Upper lobe of left lung (tissue), 4 donors: ENCODE measurements around the gene IL9.

Source experiments
- POLR2AphosphoS5 ChIP-seq, 2 donors: sonication (generic); formaldehyde crosslinking; IDR thresholded peaks; one replicate each; pipeline ENCODE4 v1.5.1; 2017; ENCODE audit warnings: antibody characterized with exemption in 2 of 2
- TF ChIP-seq, protein P1 (sequence below), 6 experiments: fragments of 450-650 bp in 4 of 6; fragments of 200-600 bp in 2 of 6; sonication (generic) in 2 of 6; IDR thresholded peaks; one replicate each; pipeline ENCODE4 v1.5.1; 2016 to 2019; ENCODE audit warnings: antibody characterized with exemption in 6 of 6

DNA sequence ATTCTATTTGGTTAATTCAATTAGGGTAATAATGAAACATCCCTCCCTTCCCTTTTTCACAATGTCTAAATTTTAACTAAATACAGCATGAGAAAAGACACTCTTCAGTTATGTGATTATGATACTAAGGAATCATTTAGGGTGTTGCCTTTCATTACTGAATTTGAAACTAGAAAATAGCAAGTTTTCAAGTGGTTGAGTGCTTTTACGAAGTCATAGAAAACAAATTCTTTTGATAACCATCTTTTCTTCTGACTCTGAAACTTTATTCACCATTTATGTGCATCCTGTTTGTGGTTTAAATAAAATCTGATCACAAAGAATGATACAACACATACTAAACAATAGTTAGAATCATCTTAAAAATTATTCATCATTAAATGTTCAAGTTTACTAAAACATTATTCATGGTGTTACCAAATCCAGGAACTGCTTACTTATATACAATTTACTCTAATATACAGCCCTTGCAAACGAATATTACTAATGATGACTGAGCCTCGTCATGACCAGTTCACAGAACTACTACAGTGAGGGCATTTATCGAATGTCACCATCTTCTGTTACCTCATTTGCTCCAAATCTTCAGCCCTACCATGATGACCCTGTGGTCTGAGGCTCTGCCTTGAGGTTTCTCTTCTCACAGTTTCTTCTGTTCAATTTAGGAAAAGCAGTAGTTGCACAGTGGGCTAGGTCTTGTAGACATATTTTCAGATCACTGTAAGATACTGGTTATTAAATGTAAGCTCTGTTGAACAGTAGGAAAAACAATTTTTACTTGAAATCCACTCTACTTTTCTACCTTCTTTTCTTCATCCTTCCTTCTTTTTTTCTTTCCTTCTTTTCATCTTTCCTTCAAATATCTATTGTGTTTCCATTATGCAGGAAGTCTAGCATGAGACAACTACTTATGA, 18.3 kb upstream of the IL9 start:
- TF ChIP-seq, protein P1, sequence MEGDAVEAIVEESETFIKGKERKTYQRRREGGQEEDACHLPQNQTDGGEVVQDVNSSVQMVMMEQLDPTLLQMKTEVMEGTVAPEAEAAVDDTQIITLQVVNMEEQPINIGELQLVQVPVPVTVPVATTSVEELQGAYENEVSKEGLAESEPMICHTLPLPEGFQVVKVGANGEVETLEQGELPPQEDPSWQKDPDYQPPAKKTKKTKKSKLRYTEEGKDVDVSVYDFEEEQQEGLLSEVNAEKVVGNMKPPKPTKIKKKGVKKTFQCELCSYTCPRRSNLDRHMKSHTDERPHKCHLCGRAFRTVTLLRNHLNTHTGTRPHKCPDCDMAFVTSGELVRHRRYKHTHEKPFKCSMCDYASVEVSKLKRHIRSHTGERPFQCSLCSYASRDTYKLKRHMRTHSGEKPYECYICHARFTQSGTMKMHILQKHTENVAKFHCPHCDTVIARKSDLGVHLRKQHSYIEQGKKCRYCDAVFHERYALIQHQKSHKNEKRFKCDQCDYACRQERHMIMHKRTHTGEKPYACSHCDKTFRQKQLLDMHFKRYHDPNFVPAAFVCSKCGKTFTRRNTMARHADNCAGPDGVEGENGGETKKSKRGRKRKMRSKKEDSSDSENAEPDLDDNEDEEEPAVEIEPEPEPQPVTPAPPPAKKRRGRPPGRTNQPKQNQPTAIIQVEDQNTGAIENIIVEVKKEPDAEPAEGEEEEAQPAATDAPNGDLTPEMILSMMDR (IDR thresholded peaks at IDR 0.05), result no peak
- no peak for TF ChIP-seq POLR2AphosphoS5 (IDR thresholded peaks at IDR 0.05)
